GM10266 (cell line): ENCODE measurements around the gene TNRC6C.

Experiments used
- DNase-seq: peaks from one replicate; pipeline ENCODE4 v3.0.0; 2012; ENCODE audit errors: extremely low spot score
- CTCF ChIP-seq: IDR thresholded peaks from 2 replicates; pipeline ENCODE4 v1.5.1; 2012; ENCODE audit warnings: mild to moderate bottlenecking, low read depth; ENCODE audit not compliant: control insufficient read depth, insufficient read depth; ENCODE audit errors: missing control alignments

The TNRC6C gene

DNA sequence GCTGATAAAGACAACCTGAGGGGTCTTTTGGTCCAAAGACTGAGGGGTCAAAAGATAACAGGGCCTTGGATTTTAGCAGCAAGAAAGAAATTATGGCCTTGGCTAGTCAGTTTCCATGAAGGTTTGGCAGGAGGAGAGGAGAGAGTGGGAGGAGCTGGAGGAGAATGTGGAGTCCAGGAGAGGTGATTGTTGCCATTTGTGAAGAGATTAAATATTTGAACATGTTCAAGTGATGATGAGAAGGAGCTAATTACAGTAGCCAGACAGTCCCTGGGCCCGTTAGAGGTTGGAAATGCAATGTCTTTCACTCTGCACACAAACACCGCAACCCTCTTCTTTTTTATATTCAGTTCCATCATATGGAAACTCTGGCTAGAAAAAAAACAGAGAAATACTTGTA, 68.6 kb downstream of the TNRC6C start:
- no peak for TF ChIP-seq CTCF
- DNase-seq, result no peak

GRCh38 chr17:78029697-78030096, 71.2 kb downstream of the TNRC6C start:
- TF ChIP-seq CTCF, result no peak
- DNase-seq, result no peak

DNA sequence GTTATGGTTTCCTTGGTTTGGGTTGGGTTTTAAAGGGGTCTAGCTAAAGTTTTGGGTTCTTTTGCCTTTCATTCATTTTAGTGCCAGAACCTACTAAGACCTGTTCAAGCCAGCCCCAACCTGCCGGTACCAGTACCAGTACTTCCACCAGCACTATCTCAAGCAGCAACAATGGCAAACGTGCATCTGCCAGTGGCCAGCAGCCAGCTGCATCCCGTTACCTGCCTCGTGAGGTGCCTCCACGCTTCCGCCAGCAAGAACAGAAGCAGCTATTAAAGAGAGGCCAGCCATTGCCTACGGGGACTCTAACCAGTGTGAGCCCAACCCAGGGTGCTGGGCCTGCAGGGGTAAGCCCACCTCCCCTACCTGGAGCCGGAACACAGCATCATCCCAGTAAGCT, 72.9 kb downstream of the TNRC6C start:
- TF ChIP-seq CTCF, result no peak
- DNase-seq, result no peak

DNA sequence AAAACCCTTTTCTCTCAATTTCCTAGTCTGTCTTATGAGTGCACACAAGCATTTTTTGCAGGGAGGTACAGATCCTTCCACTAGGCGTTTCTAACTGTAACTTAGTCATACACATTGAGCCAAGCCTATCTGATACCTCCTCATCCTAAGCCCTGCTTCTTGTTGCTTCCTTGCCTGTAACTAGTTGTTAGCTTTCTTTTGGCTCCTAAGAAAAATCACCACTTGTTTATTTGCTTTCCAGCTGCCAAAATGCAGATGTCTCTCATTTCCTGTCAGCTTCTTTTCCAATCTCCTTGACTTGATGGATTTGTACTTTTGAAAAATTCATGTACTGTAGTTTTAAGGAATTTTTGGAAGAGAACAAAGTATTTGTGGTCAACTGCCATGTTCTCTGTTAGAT, 73.7 kb downstream of the TNRC6C start:
- TF ChIP-seq CTCF, result no peak
- no peak for DNase-seq

GRCh38 chr17:78034429-78035091, 76.1 kb downstream of the TNRC6C start:
- DNase-seq, result no peak
- no peak for TF ChIP-seq CTCF

DNA sequence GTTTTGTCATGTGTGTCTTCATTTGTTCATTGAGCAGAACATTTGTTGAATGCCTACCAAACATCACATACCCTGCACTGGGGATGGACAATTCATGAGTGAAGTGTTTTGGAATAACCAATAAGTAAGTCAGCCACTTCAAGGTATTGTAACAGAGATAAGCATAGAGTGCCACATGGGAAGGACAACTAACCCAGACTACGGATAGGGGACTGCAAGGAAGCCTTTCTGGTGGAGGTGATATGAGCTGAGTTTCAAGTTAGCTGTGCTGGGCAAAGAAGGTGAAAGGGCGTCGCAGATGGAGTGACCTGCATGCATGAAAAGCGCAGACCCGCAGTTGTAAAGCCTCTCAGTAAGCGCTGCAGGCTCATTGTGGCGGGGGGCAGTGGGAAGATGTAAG, 78.8 kb downstream of the TNRC6C start:
- no peak for DNase-seq
- TF ChIP-seq CTCF, result no peak

GRCh38 chr17:78038748-78039288, 80.3 kb downstream of the TNRC6C start:
- TF ChIP-seq CTCF, result no peak
- DNase-seq, result no peak
